Kidney (tissue), 14 donors: ENCODE measurements around the gene UBE3C. TPM values are rescaled to one million over a fixed set of nuclear protein-coding genes. Genes with fewer than 3 reads are reported as not detected.
"Not testable (repeated sequence)": the region's sequence is repeated elsewhere in the genome, so short reads cannot be mapped to it uniquely, and the experiment has no call there.

Source experiments
- DNase-seq, 5 donors: peaks; one replicate each; pipeline ENCODE4 v3.0.0-alpha.2; 2013 to 2020
- FAIRE-seq: peaks from 2 replicates; lab custom pipeline; 2012; peaks lifted over from hg19 to GRCh38; lab: Jason Lieb, UNC
- H3K27ac ChIP-seq, 2 donors: one replicate each; pipeline ENCODE4 v1.7.0; 2013; ENCODE audit warnings: low read depth in 2 of 2, low read length in 2 of 2, inconsistent platforms in 1 of 2
- H3K27me3 ChIP-seq: one replicate; pipeline ENCODE4 v1.7.1; 2013; ENCODE audit warnings: low read length, inconsistent platforms; ENCODE audit not compliant: control insufficient read depth, insufficient read depth
- H3K36me3 ChIP-seq, 3 donors: one replicate each; pipeline versions ENCODE4 v1.7.0 to v1.7.1; 2013; ENCODE audit warnings: low read length in 3 of 3, control low read depth in 1 of 3, inconsistent platforms in 1 of 3; ENCODE audit not compliant: insufficient read depth in 3 of 3, control insufficient read depth in 2 of 3
- H3K4me1 ChIP-seq, 3 donors: one replicate each; pipeline versions ENCODE4 v1.7.0 to v1.7.1; 2013; ENCODE audit warnings: low read length in 3 of 3, inconsistent platforms in 1 of 3, low read depth in 1 of 3; ENCODE audit not compliant: control insufficient read depth in 2 of 3, insufficient read depth in 2 of 3
- H3K4me3 ChIP-seq, 3 donors: one replicate each; pipeline versions ENCODE4 v1.7.0 to v1.8.1; 2013; ENCODE audit warnings: low read length in 3 of 3, control low read depth in 1 of 3, inconsistent platforms in 1 of 3
- H3K9ac ChIP-seq, 3 donors: one replicate each; pipeline versions ENCODE4 v1.7.0 to v1.7.1; 2013; ENCODE audit warnings: low read length in 3 of 3, control low read depth in 1 of 3, inconsistent platforms in 1 of 3
- H3K9me3 ChIP-seq, 3 donors: one replicate each; pipeline versions ENCODE4 v1.7.0 to v1.7.1; 2013; ENCODE audit warnings: low read length in 3 of 3, control low read depth in 1 of 3, inconsistent platforms in 1 of 3; ENCODE audit not compliant: control insufficient read depth in 2 of 3, insufficient read depth in 1 of 3
- intact Hi-C: fragments of 100-400 bp; cut with DNase I; formaldehyde crosslinking; loops from one replicate; pipeline ENCODE4 v1.11.1; 2022
- polyA plus RNA-seq: library from polyadenylated mRNA; stranded (reverse); fragments of 350-450 nt; fragmentation: Illumina TruSeq; extraction: RNeasy Lipid Tissue Mini Kit (QIAGEN cat#74804); gene quantifications from one replicate; pipeline ENCODE4 v1.2.3, GENCODE V29; 2014; ENCODE audit warnings: low read depth, low replicate concordance; ENCODE audit not compliant: insufficient read depth
- total RNA-seq: library from RNA; stranded (reverse); fragmentation: NEBNext Ultra II Directional; extraction: Animal tissue kit (Norgen Biotek cat#: 25700); gene quantifications from one replicate; pipeline ENCODE4 v1.2.1, GENCODE V29; 2021
- TF ChIP-seq, protein P1 (sequence below): IDR thresholded peaks from 3 replicates; pipeline ENCODE4 v1.5.1; 2012; ENCODE audit warnings: mild to moderate bottlenecking, moderate library complexity, borderline replicate concordance; ENCODE audit not compliant: insufficient read depth; ENCODE audit errors: extremely low read depth
- donor health status: control.
- donor health status: control.
- donor health status: control.
- donor health status: control.
- donor health status: control.
- donor health status: DM: yes; HTN: yes; CAD: no.
- donor health status: Normal renal cell carcinoma (clear cell type).

The UBE3C gene
- total and polyA plus RNA-seq, 2 donors from 2014 or later, result 20.9 to 58.5 TPM

DNA sequence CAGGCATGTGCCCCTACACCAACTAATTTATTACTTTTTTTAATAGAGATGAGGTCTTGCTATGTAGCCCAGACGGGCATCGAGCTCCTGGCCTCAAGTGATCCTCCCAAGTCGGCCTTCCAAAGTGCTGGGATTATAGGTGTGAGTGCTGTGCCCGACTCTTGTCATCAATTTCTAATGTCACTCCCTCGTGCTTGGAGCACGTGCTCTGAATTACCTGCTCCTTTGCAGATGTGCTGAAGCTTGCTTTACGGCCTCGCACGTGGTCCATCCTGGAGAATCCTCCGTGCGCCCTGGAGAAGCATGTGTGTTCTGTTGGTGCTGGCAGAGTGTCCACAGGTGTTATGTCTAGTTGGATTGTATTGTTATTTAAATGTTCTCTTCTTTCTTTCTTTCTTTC lies 11.8 kb upstream of the UBE3C start:
- TF ChIP-seq, protein P1, sequence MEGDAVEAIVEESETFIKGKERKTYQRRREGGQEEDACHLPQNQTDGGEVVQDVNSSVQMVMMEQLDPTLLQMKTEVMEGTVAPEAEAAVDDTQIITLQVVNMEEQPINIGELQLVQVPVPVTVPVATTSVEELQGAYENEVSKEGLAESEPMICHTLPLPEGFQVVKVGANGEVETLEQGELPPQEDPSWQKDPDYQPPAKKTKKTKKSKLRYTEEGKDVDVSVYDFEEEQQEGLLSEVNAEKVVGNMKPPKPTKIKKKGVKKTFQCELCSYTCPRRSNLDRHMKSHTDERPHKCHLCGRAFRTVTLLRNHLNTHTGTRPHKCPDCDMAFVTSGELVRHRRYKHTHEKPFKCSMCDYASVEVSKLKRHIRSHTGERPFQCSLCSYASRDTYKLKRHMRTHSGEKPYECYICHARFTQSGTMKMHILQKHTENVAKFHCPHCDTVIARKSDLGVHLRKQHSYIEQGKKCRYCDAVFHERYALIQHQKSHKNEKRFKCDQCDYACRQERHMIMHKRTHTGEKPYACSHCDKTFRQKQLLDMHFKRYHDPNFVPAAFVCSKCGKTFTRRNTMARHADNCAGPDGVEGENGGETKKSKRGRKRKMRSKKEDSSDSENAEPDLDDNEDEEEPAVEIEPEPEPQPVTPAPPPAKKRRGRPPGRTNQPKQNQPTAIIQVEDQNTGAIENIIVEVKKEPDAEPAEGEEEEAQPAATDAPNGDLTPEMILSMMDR, result no peak
- H3K27ac ChIP-seq, result no peak overlapping the region
- no peaks in the 10 kb centered on the region for H3K4me1 ChIP-seq
- H3K36me3 ChIP-seq, result no peaks in the 10 kb centered on the region
- no peak overlapping the region for H3K4me3 ChIP-seq
- no peaks in the 10 kb centered on the region for H3K9me3 ChIP-seq
- FAIRE-seq, result no peak
- intact Hi-C loops, result no loop called here
- no peaks in the 10 kb centered on the region for H3K27me3 ChIP-seq
- H3K9ac ChIP-seq, result no peak overlapping the region
- DNase-seq, result no peak

DNA sequence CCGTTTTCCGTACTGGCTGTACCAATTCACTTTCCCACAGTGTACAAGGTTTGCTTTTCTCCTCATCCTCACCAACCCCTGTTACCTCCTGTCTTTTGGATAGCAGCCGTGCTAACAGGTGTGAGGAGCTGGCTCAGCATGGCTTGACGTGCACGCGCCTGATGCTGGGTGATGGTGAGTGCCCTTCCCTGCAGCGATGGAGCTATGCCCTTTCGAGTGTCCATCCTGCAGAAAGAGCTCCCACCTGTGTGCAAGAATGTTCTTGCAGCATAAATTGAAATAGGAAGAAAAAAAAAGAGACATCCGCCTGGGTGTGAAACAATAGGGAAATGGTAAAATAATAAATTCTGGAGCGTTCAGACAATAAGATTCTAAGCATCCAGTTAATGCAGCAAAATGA lies 9.5 kb upstream of the UBE3C start:
- no peaks in the 10 kb centered on the region for H3K9me3 ChIP-seq
- no peaks in the 10 kb centered on the region for H3K4me1 ChIP-seq
- TF ChIP-seq, protein P1, result no peak
- no peaks in the 10 kb centered on the region for H3K27me3 ChIP-seq
- no peaks in the 10 kb centered on the region for H3K36me3 ChIP-seq
- no peak for FAIRE-seq
- H3K4me3 ChIP-seq, result no peak overlapping the region
- DNase-seq, result no peak
- intact Hi-C loops, result no loop called here
- no peak overlapping the region for H3K9ac ChIP-seq
- no peak overlapping the region for H3K27ac ChIP-seq

DNA sequence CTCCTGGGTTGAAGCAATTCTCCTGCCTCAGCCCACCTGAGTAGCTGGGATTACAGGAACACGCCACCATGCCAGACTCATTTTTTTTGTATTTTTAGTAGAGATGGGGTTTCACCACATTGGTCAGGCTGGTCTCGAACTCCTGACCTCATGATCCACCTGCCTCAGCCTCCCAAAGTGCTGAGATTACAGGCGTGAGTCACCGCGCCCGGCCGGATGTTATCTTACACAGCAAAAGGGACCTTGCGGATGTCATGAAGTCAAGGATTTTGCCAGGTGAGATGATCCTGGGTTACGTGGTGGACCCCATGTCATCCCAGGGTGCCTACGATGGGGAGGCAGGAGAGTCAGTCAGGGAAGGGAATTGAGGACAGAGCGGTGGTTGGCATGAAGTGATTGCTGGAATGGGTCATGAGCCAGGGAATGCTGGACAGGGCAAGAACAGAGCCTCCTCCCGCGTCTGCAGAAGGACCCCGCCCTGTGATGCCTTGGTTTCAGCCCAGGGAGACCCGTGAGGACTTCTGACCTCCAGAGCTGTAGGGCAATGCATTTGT lies 8.7 kb upstream of the UBE3C start:
- FAIRE-seq, result no peak
- H3K36me3 ChIP-seq, result no peaks in the 10 kb centered on the region
- intact Hi-C loops, result no loop called here

DNA sequence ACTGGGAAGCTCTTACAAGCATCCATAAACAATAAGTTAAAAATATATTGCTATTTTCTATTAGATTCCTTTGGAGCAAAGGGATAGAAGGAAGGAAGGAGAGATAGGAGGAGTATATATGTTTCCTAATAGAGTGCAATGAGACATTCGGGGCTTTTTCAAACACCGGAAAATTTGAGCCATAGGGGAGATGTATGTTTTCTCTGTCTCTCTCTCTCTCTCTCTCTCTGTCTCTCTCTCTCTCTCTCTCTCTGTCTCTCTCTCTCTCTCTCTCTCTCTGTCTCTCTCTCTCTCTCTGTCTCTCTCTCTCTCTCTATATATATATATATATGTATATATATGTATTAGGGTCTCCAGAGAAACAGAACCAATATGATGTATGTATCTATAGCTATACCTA lies 7.9 kb upstream of the UBE3C start:
- H3K9ac ChIP-seq, H3K4me1 ChIP-seq, H3K27me3 ChIP-seq, H3K9me3 ChIP-seq, H3K4me3 ChIP-seq, H3K36me3 ChIP-seq, DNase-seq, H3K27ac ChIP-seq, intact Hi-C loops, FAIRE-seq: not testable (repeated sequence)

More for the DNA sequence above, 8.7 kb upstream of the UBE3C start:
- H3K9ac ChIP-seq, result no peak overlapping the region
- H3K27me3 ChIP-seq, result no peaks in the 10 kb centered on the region
- no peak overlapping the region for H3K4me3 ChIP-seq
- no peaks in the 10 kb centered on the region for H3K4me1 ChIP-seq
- TF ChIP-seq, protein P1, result no peak
- no peaks in the 10 kb centered on the region for H3K9me3 ChIP-seq
- DNase-seq, result no peak
- no peak overlapping the region for H3K27ac ChIP-seq
